Measurements from ENCODE around the gene FKBP15.

Gene FKBP15

GRCh38 chr9:113228130-113228665, 7.1 kb upstream of the FKBP15 start:
- DNase-seq = no peak

GRCh38 chr9:113227436-113227835, 6.4 kb upstream of the FKBP15 start:
- no peak for DNase-seq

GRCh38 chr9:113223963-113224362, 2.9 kb upstream of the FKBP15 start:
- DNase-seq = no peak

DNA sequence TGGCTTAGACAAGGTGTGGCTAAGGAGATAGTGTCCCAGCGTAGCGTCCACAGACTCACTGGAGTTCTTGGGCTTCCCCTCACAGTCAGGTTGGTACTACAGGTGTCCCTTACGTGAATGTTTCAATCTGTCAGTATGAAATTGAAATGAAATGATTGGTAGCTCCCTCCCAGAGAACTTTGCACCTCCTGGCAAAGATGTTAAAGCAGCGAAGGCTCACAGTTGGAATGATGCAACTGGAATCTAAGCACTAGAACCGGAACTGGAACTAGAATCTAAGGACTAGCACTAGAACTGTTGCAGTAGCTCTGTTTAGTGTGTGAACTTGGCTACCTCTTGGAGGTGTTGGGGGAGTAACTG, 1.4 kb upstream of the FKBP15 start:
- DNase-seq = peak; percentile 3

DNA sequence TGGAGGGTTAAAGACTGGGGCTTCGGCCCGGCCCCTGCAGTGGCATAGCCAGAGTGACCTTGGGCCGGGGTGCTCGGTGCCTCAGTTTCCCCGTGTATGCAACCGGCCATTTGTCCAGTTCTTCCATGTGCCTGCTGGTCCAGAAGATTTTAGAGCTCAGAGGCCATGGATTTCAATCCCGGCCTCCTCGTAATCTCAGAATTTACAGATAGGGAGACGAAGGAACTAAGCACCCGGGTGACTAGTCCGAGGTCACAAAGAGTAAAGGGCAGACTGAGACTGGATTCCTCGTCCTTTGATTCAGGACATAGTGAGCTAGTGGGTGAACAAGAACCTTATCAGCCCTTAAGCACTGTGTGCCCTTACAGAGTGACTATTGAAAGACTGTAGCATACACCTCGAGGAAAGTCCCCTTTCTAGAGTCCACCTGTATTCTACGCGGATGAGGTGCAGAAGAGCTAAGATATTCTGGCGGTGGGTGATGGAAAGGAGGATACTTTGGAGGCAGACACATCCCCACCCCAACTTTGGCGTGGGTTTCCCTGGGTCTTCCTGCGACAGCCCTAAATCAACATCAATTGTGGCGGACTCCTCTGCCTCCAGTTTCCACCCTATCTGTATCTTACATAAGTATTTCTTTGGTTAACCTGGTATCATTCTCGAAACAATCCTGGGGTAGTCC, 864 bp upstream of the FKBP15 start:
- DNase-seq = peak; percentile 61

DNA sequence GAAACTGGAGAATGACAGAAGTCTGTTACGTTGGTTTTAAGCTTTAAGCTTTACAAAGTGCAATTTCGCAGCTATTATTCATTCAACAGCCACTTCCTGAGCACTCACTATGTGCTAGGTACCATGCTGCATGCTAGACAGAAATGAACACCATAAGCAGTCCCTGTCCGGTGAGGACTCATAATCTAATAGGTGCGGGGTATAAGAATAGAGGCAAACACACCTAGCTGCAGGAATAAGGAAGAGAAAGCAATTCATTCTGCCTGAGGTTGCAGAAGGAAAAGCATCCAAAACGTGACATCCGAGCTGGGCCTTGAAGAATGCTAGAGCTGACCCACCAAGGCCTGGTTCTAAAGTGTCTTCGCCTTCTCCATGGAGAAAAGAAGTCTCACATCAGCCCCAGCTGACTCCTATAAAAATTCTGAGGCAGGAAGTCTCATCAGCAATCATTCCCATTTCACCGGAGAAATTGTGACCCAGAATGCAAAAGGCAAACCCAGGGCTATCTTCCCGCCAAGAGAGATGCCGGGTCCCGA, 542 bp downstream of the FKBP15 start:
- DNase-seq = no peak

- no peak for DNase-seq
These were observed 1.1 kb downstream of the FKBP15 start for GRCh38 chr9:113219969-113220368.

DNA sequence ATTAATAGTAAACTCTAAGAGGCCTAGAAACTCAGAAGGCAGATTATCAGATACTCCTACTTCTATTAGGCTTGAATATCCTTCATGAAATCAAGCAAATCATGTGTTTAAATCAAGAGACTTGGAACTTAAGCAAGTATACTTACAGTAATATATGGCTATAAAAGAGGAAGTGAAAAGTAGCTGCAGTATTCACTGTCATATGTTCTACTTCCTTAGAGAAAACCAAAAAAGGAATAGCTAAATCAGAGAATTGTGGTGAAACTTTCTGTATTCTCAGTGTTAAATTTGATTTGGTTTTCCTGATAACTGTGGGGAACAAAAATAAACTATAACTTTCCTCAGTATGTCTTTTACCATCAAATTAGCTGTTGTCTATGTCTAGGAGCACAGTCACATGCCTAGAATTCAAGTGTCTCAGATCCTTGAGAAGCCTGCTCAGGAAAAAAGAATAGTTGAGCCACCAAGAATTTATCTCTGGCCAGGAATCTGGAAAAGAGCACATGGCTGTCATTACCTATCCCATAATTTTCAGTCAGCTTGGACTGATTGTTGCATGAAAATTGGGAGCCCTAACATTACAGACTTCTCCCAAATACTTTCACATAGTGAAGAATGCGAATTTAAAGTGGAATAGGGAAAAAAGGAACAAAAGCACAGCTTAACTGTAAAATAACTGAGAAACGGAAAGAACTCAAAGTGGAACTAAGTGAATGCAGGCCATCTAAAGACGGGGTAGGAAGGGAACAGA, 1.7 kb downstream of the FKBP15 start:
- no peak for DNase-seq

DNA sequence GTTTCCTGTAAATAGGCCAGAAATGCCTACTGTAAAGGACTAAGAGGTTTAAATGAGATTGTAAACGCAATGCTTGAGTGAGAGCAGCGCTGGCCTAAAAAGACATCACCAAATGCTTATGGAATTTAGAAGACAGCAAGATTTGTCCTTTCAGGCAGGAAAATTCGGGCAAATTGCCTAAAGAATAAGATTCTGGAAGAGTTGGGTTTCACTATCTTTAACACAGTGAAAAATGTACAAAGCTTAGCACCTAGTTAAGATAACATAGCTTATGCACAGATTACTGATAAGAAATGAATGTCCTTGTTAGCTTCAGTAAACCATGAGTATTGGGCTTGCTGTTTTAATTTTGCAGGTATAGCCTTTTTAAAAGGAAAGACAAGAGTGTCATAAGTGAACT, 4.7 kb downstream of the FKBP15 start:
- no peak for DNase-seq

GRCh38 chr9:113215132-113215531, 5.9 kb downstream of the FKBP15 start:
- DNase-seq = no peak

DNA sequence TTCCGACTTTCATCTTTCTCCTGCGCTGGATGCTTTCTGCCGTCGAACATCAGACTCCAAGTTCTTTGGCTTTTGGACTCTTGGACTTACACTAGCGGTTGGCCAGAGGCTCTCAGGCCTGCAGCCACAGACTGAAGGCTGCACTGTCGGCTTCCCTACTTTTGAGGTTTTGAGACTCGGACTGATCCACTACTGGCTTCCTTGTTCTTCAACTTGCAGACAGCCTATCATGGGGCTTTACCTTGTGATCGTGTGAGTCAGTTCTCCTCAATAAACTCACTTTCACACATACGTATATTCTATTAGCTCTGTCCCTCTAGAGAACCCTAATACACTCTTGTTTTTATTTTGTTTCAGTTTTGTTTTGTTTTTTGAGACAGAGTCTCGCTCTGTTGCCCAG, 10.3 kb downstream of the FKBP15 start:
- DNase-seq = no peak

DNA sequence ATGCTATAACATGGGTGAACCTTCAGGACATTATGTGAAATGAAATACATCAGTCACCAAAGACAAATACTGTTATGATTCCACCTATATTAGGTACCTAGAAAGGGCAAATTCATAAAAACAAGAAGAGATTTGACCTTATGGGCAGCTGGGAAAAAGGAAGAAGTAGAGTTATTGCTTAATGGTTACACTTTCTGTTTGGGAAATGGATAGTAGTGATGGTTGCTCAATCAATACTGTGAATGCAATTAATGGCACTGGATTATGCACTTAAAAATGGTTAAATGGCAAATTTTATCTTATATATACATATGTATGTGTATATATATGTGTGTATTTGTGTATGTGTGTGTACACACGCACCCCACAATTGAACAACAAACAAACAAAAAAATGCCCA, 15.2 kb downstream of the FKBP15 start:
- DNase-seq = no peak

DNA sequence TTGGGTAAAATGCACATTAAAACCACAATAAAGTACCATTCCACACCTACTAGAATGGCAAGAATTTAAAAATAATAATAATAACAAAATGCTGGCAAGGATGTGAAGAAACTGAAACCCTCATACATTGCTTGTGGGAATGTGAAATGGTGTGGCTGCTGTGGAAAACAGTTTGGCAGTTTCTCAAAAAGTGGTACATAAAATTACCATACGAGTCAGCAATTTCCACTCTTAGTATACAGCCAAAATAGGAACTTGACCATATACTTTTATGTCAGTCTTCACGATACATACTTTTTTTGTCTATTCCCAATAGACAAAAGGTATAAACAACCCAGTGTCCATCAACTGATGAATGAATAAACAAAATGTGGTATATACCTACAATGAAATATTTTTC, 15.6 kb downstream of the FKBP15 start:
- no peak for DNase-seq

- DNase-seq = no peak
These were observed 21.3 kb downstream of the FKBP15 start for GRCh38 chr9:113199683-113200329.

DNA sequence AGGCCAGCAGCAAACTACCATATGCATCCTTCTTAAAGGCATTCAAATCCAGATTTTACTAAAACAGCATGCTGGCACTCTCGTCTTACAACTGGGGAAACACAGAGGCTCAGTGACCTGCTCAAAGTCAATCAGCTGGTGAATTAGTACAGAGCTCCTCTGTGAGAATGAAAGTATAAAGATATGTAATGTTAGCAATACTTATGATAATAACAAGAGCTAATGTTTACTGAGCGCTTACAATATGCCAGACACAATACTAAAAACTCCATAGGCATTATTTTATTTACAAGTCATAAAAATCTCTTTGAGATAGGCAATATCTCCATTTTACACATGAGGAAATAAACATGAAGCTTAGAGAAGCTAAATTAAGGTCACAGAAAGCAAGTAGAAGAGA, 28.6 kb downstream of the FKBP15 start:
- no peak for DNase-seq

GRCh38 chr9:113187929-113188595, 33.0 kb downstream of the FKBP15 start:
- DNase-seq = no peak

DNA sequence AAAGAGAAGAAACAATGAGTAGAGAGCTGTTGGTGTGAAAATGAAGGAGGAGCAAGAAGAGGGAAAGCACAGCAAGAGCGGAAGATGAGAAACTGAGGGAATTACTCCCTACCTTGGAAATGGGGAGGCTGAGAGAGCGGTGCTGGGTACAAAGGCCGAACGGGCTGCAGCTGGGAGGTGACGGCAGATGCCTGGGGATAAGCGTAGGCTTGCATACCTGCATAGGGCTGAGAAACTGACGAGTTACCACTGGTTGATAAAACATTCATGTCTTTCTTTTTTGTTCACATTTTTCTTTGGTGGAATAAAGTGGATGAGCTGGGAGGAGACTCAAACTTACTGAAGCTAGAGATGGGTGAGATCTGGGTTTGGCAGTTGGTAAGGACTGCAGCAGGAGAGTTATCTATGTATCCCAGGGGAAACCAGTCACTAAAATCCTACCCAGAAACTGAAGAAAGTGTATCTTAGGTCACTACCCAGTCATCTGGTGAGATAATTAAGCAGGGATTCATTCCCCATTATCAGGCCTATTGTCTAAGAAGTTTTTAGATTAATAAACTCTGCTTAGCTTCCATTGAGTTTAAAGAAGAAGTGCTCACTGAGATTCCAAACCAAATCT, 34.8 kb downstream of the FKBP15 start:
- DNase-seq = no peak

DNA sequence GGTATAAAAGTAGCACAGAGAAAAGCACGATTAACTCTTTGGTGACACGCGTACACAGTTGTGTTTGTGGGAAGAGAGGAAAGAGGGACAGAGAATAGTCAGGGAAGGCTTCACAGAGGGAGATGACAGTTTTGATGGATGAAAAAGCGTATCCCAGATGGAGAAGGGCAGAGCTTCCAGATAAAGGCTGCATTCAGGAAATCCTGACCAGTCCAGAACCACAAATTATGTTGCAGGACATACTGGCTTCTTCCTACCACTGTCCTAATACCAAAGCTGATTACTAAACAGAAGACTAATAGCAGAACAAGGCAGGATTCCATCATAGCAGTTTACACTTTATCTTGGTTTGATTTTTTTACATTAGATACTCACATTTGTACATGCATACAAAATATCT, 35.8 kb downstream of the FKBP15 start:
- no peak for DNase-seq

DNA sequence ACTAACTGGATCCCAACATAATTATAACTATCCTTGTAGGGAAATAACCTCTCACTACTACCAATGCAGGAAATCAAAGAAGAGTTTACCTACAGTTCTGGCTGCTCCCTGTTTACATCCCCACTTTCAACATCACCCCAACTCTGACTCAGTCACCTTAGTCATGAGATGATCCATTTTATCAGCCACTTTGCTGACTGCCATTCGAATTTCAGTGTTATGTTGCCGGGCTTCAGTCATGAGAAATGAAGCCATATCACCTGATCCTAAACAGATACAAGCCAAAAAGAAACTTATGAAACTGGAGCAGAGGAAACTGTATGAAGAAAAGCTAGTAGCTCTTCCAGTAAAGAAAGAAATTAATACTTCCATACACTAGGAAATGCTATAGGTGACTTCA, 36.5 kb downstream of the FKBP15 start:
- DNase-seq = no peak

DNA sequence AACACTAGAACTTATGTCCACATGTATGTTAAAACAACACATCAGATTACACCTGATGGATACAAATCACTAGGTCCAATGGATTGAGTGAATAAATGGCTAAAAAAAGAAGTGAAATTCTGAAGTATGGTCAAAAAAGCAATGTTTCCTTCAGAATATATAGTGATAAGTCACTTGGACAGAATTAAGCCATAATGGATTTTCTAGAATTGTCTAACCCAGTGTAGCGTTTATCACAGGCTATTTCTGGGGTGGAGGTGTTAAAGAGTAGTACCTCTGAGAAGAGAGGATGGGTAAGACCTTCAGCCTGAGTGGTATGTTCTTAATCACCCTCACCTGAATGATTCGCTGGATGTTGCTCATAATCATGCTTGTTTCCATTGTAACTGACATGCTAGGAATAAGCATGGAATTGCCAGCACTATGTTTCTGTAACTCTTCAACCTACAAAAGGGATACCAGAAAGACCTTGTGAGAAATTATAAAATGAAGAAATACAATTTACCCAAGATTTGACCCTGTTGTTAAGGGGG, 37.1 kb downstream of the FKBP15 start:
- no peak for DNase-seq

DNA sequence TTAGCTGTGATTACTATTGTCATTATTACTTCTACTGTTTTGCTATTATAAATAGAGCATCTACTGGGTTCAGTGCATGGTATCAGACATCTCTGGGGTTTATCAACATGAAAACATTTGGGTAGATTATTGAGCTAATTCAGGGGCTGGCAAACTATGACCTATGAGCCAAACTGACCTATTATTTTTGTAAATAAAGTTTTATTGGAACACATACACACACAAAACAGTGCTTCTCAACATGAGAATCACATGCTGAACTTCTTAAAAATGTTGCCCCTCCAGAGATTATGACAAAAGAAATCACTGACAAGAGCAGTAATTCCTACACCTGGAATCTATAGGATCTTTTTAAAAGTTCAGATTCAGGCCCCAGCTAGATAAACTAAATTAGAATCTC, 39.9 kb downstream of the FKBP15 start:
- DNase-seq = no peak

- DNase-seq = no peak
These were observed 41.2 kb downstream of the FKBP15 start for GRCh38 chr9:113179839-113180238.

DNA sequence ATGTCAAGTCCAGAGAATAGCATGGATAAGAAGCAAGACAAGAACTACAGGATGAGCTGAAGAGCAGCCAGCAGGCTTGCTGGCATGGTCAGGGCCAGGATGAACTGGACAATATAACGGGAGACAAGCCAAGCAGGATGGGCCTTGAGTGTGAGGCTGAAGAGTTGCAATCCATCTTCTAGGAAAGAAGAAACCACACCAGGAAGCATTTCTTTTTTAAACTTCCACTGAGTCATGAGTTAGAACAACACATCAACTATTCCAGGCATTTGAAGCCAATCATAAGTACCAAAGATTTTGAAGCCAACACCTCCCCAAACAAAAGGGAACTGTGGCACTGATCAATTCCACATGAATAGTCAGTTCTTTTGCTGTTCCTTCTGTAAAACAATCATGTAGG, 43.0 kb downstream of the FKBP15 start:
- DNase-seq = no peak

All from NCI-H510A treated with DMSO at 0.1 percent for 48 hours (cell line).